Panc1 (cell line): ENCODE results near the gene GLG1.

Experiments
- POLR2AphosphoS5 ChIP-seq: IDR thresholded peaks from 2 replicates; pipeline ENCODE4 v1.6.1; 2012; ENCODE audit warnings: mild to moderate bottlenecking, low read depth, low read length, moderate library complexity
- SIN3A ChIP-seq: IDR thresholded peaks from 2 replicates; pipeline ENCODE4 v1.6.1; 2012; ENCODE audit warnings: low read depth, mild to moderate bottlenecking, low read length, moderate library complexity, borderline replicate concordance; ENCODE audit not compliant: insufficient read depth
- TF ChIP-seq, protein P1 (sequence below): fragments of 450-650 bp; IDR thresholded peaks from 2 replicates; pipeline ENCODE4 v1.5.1; 2017; ENCODE audit warnings: mild to moderate bottlenecking
- TF ChIP-seq, protein P2 (sequence below), 2 experiments: IDR thresholded peaks; 2 replicates each; pipeline ENCODE4 v1.6.1; 2011 to 2012; ENCODE audit warnings: low read depth in 2 of 2, control low read depth in 1 of 2, low read length in 1 of 2, mild to moderate bottlenecking in 1 of 2, moderate library complexity in 1 of 2; ENCODE audit not compliant: insufficient read depth in 1 of 2

DNA sequence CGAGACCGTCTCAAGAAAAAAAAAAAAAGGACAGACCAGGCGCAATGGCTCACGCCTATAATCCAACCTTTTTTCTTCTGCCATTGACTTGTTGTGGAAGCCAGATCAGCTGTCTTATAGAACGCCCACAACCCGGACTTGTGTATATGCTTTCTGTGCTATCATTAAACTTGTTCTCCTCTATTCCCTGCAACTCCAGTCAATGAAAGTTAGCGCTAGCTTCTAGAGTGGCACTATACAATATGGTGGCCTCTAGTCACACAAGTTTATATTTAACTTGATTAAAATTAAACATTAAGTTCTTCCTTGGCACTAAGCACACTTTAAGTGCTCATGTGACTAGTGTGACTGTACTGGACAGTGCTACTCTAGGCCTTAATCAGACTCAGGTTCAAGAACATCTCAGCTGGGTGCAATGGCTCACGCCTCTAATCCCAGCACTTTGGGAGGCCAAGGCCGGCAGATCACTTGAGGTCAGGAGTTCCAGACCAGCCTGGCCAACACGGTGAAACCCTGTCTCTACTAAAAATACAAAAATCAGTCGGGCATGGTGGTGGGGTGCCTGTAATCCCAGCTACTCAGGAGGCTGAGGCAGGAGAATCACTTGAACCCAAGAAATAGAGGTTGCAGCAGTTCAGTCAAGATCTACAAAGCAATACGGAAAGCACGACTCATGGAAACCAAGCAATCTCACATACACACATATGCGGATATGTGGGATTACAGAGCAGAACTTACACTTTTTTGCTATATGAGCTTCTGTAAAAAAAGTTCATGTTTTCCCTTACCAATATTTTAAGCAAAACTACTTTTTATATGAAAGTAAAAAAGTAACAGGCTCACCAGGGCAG lies 18.8 kb upstream of the GLG1 start:
- TF ChIP-seq, protein P1, sequence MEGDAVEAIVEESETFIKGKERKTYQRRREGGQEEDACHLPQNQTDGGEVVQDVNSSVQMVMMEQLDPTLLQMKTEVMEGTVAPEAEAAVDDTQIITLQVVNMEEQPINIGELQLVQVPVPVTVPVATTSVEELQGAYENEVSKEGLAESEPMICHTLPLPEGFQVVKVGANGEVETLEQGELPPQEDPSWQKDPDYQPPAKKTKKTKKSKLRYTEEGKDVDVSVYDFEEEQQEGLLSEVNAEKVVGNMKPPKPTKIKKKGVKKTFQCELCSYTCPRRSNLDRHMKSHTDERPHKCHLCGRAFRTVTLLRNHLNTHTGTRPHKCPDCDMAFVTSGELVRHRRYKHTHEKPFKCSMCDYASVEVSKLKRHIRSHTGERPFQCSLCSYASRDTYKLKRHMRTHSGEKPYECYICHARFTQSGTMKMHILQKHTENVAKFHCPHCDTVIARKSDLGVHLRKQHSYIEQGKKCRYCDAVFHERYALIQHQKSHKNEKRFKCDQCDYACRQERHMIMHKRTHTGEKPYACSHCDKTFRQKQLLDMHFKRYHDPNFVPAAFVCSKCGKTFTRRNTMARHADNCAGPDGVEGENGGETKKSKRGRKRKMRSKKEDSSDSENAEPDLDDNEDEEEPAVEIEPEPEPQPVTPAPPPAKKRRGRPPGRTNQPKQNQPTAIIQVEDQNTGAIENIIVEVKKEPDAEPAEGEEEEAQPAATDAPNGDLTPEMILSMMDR, result no peak
- TF ChIP-seq POLR2AphosphoS5 (no peak), SIN3A (no peak)
- TF ChIP-seq, protein P2, sequence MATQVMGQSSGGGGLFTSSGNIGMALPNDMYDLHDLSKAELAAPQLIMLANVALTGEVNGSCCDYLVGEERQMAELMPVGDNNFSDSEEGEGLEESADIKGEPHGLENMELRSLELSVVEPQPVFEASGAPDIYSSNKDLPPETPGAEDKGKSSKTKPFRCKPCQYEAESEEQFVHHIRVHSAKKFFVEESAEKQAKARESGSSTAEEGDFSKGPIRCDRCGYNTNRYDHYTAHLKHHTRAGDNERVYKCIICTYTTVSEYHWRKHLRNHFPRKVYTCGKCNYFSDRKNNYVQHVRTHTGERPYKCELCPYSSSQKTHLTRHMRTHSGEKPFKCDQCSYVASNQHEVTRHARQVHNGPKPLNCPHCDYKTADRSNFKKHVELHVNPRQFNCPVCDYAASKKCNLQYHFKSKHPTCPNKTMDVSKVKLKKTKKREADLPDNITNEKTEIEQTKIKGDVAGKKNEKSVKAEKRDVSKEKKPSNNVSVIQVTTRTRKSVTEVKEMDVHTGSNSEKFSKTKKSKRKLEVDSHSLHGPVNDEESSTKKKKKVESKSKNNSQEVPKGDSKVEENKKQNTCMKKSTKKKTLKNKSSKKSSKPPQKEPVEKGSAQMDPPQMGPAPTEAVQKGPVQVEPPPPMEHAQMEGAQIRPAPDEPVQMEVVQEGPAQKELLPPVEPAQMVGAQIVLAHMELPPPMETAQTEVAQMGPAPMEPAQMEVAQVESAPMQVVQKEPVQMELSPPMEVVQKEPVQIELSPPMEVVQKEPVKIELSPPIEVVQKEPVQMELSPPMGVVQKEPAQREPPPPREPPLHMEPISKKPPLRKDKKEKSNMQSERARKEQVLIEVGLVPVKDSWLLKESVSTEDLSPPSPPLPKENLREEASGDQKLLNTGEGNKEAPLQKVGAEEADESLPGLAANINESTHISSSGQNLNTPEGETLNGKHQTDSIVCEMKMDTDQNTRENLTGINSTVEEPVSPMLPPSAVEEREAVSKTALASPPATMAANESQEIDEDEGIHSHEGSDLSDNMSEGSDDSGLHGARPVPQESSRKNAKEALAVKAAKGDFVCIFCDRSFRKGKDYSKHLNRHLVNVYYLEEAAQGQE (IDR thresholded peaks at IDR 0.05; ENCODE audit: insufficient read depth in 1 of 2, low read depth in 2 of 2, low read length in 1 of 2), result no peak
